ENCODE results near the gene SYNPO.

SYNPO gene, protein sequence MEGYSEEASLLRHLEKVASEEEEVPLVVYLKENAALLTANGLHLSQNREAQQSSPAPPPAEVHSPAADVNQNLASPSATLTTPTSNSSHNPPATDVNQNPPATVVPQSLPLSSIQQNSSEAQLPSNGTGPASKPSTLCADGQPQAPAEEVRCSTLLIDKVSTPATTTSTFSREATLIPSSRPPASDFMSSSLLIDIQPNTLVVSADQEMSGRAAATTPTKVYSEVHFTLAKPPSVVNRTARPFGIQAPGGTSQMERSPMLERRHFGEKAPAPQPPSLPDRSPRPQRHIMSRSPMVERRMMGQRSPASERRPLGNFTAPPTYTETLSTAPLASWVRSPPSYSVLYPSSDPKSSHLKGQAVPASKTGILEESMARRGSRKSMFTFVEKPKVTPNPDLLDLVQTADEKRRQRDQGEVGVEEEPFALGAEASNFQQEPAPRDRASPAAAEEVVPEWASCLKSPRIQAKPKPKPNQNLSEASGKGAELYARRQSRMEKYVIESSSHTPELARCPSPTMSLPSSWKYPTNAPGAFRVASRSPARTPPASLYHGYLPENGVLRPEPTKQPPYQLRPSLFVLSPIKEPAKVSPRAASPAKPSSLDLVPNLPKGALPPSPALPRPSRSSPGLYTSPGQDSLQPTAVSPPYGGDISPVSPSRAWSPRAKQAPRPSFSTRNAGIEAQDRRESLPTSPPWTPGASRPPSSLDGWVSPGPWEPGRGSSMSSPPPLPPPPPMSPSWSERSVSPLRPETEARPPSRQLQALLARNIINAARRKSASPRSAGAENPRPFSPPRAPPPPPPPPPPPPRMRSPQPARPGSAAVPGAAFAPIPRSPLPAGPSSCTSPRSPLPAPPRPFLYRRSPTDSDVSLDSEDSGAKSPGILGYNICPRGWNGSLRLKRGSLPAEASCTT

GRCh38 chr5:150640311-150641005 is at the start of gene SYNPO:
SYNPO (plus strand) TSS chr5:150640660; CDS start chr5:150648276, 7,616 bp downstream.
- DNase-seq (ENCODE audit: extremely low read depth in 1 of 2, low read depth in 1 of 2): no peak

- no peak for DNase-seq (ENCODE audit: extremely low read depth in 1 of 2, low read depth in 1 of 2)
Observed at GRCh38 chr5:150590979-150591695, 49.3 kb upstream of the SYNPO start.

DNA sequence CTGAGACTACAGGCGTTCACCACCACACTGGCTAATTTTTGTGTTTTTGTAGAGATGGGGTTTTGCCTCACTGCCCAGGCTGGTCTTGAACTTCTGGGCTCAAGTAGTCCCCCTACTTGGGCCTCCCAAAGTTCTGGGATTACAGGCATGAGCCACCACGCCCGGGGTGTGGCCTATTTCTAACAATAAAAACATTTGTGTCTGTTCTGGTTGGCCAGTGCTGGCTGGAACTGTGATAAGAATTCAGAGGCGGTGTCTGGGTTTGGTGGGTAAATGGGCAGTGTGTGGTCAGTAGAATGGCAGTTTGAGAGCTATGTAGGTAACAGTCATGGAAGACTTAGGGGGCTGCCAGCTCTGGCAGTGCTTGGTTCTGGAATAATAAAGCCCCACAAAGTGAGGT is 46.9 kb upstream of the SYNPO start:
- no peak for DNase-seq (ENCODE audit: extremely low read depth in 1 of 2, low read depth in 1 of 2)

- DNase-seq (ENCODE audit: extremely low read depth in 1 of 2, low read depth in 1 of 2): no peak
Observed at GRCh38 chr5:150593996-150594395, 46.5 kb upstream of the SYNPO start.

GRCh38 chr5:150595466-150596031 is 44.9 kb upstream of the SYNPO start:
- no peak for DNase-seq (ENCODE audit: extremely low read depth in 1 of 2, low read depth in 1 of 2)

GRCh38 chr5:150596313-150596712 is 44.1 kb upstream of the SYNPO start:
- DNase-seq (ENCODE audit: extremely low read depth in 1 of 2, low read depth in 1 of 2): no peak

GRCh38 chr5:150596826-150597225 is 43.6 kb upstream of the SYNPO start:
- no peak for DNase-seq (ENCODE audit: extremely low read depth in 1 of 2, low read depth in 1 of 2)

DNA sequence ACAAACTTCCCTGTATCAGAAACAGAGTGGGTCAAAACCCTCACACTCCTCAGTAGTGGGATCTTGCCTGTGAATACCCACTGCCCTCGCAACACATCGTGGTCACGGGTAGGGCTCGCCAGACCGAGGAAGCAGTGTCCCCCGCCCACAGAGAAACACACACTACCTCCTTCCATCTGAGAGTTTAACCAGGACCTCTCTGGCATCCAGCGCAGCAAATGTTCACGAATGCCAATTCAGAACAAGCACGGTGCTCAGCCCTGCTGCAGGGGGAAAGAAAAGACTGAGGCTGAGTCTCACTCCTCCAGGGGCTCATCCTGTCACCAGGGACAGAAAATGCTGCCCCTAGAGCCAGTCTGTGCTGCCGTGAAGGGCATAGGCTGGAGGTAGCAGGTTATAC is 42.5 kb upstream of the SYNPO start:
- DNase-seq (ENCODE audit: extremely low read depth in 1 of 2, low read depth in 1 of 2): no peak

DNA sequence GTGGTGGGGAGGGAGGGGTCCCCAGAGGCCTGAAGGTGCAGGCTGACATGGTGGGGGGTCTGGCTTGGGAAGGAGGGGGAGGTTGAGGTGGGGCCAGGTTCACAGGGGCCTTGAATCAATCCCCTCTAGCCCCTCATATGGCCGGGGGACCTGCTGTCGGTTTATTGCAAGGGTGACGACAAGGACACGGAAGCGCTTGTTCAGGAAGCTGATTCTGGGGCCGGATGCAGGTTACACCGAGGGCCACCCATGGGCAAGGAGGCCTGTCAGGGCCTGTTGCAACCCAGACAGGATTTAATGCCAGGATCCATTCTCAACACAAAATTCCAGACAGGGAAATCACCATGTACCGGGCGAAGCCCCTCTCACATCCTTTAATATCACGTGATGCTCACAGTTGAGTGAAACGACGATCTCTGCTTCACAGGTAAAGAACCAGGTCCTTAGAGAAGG is 41.6 kb upstream of the SYNPO start:
- DNase-seq (ENCODE audit: extremely low read depth in 1 of 2, low read depth in 1 of 2): no peak

- no peak for DNase-seq (ENCODE audit: extremely low read depth in 1 of 2, low read depth in 1 of 2)
Observed at GRCh38 chr5:150599281-150599680, 41.2 kb upstream of the SYNPO start.

DNA sequence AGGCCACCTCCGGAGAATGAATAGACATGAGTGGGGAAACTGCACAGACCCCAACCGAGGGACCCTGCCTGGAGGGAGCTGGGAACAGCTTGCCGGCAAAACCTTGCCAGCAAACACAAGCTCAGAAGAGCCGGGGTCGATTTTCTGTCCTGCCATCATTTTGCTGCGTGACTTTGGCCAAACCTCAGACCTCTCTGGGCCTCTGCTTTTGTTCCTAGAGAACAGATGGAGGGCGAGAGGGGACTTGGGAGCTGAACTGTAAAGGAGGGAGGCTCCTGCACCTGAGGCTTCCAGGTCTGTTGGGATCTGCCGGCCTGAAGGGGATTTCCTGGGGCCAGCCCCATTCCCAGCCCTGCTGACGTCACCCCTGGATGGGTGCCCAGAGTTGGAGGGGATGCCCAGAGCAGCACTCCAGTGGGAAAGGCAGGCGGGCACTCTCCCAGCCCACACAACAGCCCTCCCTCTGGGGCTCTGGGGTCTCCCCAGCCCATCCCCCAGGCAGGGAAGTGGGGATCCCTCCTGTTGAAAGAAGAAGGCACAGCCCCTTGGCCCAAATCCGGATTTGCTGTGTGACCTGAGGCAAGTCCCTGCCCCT is 40.4 kb upstream of the SYNPO start:
- no peak for DNase-seq (ENCODE audit: extremely low read depth in 1 of 2, low read depth in 1 of 2)

- no peak for DNase-seq (ENCODE audit: extremely low read depth in 1 of 2, low read depth in 1 of 2)
Observed at GRCh38 chr5:150600616-150601490, 39.6 kb upstream of the SYNPO start.

- DNase-seq (ENCODE audit: extremely low read depth in 1 of 2, low read depth in 1 of 2): no peak
Observed at GRCh38 chr5:150601491-150602345, 38.7 kb upstream of the SYNPO start.

DNA sequence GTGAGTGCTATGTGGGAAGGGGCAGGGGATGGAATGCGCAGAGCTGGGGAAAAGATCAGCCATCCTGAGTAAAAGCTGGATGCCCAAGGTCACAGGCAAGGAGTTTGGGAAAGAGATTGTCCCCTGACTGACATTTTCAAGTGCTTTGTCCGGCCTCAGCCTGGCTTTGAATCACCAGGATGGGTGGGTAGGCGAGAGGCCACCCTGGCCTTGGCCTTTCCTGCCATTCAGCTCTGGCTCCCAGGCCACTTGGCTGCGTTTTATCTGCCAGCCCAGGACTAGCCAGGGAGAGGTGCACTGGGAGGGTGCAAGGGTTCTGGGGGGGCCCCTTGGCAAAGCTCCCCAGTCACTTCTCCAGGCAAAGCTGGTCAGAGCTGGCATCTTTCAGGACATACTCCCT is 37.4 kb upstream of the SYNPO start:
- DNase-seq (ENCODE audit: extremely low read depth in 1 of 2, low read depth in 1 of 2): no peak

GRCh38 chr5:150603491-150603890 is 37.0 kb upstream of the SYNPO start:
- no peak for DNase-seq (ENCODE audit: extremely low read depth in 1 of 2, low read depth in 1 of 2)

DNA sequence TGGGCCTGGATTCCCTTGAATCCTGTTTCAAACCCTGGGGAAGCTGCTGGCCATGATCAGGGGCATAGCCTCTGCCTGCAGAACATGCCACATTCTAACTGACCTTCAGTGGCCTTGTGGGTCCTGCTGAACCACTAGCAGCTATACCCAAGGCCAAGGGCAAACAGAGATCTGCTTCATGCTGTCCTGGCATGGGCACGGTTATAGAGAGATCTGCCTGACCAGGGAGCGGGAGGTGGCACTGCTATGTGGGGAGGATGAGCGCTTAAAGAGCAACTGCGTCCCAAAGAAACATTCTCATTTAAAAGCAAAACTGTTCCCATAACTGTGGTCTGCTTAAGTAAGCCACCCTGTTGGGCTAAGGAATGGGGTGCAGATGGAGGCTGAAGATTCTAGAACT is 36.5 kb upstream of the SYNPO start:
- DNase-seq (ENCODE audit: extremely low read depth in 1 of 2, low read depth in 1 of 2): no peak

- DNase-seq (ENCODE audit: extremely low read depth in 1 of 2, low read depth in 1 of 2): no peak
Observed at GRCh38 chr5:150604894-150605440, 35.5 kb upstream of the SYNPO start.

- DNase-seq (ENCODE audit: extremely low read depth in 1 of 2, low read depth in 1 of 2): no peak
Observed at GRCh38 chr5:150605546-150605945, 34.9 kb upstream of the SYNPO start.
